Measurements from ENCODE around the gene DHX34.

DNA sequence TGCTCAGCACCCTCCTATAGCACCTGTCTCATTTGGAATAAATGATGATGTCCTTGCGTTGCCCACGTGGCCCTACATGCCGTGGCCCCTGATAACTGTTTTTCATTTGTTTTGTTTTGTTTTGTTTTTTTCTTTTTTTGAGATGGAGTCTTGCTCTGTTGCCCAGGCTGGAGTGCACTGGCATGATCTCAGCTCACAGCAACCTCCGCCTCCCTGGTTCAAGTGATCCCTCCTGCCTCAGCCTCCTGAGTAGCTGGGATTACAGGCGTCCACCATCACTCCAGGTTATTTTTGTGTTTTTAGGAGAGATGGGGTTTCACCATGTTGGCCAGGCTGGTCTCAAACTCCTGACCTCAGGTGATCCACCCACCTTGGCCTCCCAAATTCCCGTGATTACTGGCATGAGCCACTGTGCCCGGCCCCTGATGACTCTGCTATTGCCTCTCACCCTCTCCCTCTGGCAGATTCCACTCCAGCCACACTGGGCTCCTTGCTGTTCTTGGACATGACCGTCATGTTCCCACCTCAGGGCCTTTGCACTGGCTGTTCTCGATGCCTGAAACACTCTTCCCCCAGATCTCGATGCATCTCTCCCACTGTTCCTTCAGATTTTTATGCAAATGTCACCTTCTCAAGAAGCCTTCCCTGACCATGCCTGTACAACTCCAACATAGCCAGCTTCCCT, 9.8 kb upstream of the DHX34 start:
- TF ChIP-seq EZH2 (IDR thresholded peaks at IDR 0.05; ENCODE audit: insufficient read depth, poor library complexity, severe bottlenecking) (no peak), EZH2phosphoT487 (IDR thresholded peaks at IDR 0.05; ENCODE audit: insufficient read depth, low read depth) (no peak)
